ENCODE measurements around the gene BCDIN3D. TPM values are rescaled to one million over a fixed set of nuclear protein-coding genes. Genes with fewer than 3 reads are reported as not detected.

BCDIN3D gene
- polyA plus RNA-seq, 4 donors, result 7.9 to 8.5 (median 8.3) TPM

DNA sequence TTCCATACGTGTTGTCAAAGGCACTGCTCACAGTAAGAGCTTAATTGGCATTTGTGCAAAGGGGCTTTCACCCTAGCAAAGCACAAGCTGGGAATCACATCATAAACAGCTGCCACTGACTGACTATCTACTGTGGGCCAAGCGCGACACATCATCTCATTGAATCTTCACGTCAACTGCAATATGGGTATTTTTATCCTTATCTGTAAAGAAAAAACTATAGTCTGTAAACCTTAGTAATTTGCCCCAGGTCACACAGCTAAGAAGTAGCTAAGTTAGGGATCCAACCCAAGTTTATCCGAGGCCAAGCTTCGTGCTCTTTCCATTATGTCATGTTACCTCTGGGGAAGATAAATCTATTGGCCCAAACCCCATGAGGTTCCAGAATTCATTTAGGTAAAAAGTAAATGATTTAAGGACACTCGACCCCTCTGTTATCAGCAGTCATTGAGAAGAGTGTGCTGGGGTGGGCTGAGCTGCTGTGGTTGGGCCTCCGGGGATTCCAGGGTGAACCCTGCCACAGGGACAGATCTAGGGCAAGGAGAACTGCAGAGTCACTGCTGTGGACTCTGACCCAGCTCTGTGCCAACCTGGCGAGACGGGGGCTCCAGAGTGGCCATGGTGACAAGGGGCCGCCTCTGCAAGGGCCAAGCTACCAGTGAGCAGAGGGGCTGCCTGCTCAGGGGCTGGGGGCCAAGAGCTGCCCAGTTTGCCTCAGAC is 42.3 kb downstream of the BCDIN3D start:
- no peak for DNase-seq (ENCODE audit: low read depth in 4 of 4, low spot score in 3 of 4)

DNA sequence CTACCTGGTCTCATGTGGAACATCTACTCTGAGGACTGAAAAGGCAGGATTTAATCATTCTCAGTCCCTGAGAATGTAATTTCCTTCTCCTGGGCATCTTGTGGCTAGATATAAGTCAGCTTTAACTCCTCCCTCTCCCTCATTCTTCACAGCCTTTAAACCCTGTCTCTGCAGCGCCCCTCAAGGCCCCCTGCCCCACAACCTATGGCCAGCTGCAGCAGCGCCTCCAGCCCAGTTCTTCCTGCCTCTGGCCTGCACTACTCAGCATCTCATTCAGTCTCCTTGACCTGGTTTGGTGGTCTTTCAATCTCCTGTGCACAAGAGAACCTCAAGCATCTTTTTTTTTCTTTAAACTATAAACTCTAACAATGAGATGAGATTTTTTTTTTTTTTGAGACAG is 44.0 kb downstream of the BCDIN3D start:
- no peak for DNase-seq (ENCODE audit: low read depth in 4 of 4, low spot score in 3 of 4)

DNA sequence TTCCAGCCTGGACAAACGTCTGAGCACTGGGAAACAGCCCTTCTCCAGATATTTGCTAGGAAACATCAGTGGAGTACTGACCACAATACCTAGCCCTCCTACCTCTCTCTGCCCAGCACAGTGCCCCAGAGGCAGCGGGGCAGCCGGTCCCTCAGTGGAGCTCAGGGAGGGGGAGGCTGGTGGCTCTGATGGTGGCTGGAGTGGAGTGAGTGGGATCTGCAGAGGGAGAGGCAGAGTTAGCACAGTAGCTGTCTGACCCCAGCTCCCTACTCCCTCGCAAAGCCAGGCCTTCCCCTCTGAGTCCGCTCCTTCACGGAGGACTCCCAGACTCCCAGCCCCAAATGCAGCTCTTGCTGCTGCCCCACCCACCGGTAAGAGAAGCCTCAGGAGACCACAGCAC is 44.7 kb downstream of the BCDIN3D start:
- DNase-seq (ENCODE audit: low read depth in 4 of 4, low spot score in 3 of 4), result no peak

DNA sequence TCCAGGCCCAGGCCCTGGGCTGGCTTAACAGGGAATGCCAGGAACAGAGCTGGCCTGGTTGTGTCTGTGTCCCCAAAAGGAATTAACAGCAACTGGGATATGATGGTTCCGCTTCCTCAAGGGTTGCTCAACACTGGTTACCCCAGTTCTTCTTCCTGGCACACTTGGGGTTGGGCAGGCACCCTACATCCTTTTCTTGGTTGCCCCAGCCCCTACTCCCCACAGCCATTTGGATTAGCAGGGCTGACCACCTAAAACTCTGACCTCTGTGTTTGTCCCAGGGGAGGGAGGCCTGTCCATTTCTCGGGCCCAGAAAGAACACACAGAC is 45.5 kb downstream of the BCDIN3D start:
- DNase-seq (ENCODE audit: low read depth in 4 of 4, low spot score in 3 of 4), result no peak

DNA sequence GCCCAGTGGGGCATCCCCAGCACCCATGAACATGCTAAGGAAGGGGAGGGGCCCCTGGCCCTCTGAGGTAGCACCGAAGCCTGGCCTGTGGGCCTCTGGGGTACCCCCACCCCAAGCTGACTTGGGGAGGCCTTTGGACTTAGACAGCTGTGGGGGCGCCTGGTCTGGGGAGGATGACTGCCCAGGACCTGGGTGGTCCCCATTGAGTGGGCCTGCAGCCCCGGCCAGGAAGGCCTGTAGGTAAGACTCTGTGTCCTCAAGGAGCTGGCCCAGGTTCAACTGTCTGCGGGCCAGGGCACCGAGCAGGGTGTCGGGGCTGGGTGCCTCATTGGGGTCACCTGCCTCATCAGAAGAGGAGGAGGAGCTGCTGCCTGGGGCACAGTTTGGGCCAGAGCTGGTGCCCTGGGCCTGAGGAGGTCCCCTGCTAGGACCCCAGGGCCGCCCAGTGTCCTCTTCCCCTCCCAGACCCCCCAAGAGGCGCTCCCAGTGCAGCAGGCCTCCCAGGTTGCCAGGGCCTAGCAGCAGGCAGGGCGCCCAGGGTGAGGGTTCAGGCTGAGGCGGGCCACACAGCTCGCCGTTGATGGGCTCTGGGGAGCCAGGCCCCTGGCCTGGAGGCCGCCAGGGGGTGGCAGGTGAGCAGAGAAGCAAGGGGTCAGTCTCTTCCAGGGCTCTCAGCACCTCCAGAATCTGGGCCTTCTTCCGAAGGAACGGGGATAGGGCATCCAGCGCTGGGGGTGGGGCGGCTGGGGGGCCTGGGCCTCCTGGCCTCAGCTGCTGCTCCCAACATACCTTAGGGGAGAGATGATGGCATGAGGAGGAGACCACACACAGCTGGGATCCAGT is 46.1 kb downstream of the BCDIN3D start:
- no peak for DNase-seq (ENCODE audit: low read depth in 4 of 4, low spot score in 3 of 4)

DNA sequence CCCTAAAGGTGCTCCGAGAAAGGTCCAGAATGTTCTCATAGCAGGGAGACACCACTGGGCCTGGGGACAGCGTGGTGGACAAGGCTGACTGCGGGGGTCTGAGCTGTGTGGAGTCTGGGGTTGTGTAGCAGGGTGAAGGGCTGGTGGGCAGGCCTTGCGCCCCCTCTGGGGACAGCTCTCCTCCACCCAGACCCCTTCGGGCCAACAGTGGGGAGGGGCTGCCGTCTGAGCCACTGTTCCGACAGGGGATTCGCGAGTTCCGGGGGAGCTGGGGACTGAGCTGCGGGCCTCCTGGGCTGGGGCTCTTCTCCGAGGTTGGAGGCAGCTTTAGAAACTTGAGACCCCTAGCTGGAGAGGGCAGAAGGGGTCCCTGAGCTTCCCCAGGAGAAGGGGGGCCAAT is 46.8 kb downstream of the BCDIN3D start:
- no peak for DNase-seq (ENCODE audit: low read depth in 4 of 4, low spot score in 3 of 4)

DNA sequence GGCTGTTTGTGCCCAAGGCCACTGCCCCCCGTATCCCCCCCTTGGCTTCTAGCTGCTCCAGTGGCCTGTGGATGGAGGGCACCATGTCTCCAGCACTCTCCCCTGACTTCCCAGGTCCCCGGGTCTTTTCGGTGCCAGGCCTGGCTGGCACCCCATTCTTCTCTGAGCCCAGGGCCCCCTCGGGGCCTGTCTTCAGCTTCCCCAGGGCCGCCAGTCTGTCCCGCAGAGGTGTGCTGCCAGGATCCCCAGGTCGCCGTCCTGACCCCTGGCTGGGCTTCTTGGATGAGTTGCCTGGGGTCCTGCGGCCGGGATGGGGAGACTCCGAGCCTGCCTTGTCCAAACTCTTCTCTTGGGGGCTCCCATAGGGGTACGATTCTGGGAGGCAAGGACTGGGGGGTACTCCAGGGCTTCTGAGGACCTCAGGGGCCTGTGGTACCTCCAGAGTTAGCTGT is 47.2 kb downstream of the BCDIN3D start:
- DNase-seq (ENCODE audit: low read depth in 4 of 4, low spot score in 3 of 4), result no peak

DNA sequence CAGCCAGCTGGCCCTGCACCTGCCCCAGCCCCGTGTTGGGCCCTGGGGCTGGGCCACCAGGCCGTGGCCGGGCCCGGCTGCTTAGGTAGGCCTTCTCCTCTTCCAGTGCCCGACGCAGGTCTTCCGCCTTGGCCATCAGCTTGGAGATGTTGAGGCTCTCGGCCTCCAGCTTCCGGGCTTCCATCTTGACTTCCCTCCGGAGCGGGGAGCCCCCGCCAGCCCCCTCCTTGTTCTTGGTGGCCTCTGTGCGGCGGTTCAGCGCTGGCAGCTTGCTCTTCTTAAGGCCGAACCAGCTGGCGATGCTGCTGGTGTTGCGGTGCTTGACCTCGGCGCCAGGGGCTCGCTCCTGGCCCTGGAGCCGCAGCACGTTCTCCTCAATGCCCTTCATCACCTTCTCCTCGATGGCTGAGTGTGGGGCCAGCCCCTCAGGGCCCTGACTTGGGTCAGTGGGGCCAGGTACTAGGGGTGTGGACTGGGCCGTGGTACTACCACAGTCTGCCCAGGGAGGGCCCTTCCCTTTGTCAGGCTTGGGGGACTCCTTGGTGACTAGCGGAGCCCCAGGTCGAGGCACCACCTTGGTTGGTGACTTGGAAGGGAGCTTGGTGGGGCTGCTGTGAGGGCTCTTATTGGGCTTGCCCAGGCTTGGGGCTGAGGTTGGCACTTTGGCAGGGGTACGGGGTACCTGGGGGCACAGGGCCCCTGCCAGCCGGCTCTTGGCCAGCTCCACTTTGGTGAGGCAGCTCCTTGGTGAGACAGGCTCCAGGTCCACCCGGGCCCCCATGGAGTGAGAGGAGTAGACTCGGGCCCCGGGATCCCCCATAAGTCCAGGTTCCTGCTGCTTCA is 47.9 kb downstream of the BCDIN3D start:
- DNase-seq (ENCODE audit: low read depth in 4 of 4, low spot score in 3 of 4), result no peak

DNA sequence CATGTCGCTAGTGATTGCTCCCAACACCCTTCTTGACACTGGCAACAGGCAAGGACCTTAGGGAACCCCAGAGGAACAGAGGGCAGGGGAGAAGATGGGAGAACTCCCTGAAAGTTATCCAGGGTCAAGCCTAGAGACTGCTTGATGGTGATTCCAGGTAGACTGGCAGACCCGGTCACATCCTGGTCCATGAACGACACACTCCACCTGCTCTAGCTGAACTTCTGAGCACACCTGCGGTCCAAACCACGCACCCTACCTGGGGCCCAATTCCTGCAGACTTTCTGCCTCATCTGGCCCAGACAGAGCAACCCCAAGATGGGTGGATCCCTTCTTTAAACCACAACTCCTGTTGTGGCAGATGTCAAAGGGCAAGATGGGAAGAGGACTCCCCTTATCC is 48.9 kb downstream of the BCDIN3D start:
- no peak for DNase-seq (ENCODE audit: low read depth in 4 of 4, low spot score in 3 of 4)

DNA sequence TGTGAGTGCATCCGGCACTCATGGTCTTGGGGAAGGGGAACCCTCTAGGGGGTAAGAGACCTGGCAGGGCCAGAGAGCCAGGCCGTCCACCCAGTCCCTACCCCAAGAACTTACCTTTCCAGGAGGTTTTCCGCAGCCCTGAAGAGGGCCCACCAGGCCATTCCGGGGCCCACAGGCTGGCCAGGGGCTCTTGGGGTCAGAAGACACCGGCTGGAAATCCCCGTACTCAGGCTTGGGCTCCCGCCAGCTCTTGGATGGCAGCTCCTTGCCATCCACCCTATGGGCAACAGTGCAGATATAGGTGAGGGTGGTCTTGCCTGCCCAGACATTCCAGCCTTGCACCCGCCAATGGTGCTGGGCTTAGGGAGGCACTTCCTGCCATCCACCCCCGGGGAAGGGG is 49.3 kb downstream of the BCDIN3D start:
- DNase-seq (ENCODE audit: low read depth in 4 of 4, low spot score in 3 of 4), result no peak

DNA sequence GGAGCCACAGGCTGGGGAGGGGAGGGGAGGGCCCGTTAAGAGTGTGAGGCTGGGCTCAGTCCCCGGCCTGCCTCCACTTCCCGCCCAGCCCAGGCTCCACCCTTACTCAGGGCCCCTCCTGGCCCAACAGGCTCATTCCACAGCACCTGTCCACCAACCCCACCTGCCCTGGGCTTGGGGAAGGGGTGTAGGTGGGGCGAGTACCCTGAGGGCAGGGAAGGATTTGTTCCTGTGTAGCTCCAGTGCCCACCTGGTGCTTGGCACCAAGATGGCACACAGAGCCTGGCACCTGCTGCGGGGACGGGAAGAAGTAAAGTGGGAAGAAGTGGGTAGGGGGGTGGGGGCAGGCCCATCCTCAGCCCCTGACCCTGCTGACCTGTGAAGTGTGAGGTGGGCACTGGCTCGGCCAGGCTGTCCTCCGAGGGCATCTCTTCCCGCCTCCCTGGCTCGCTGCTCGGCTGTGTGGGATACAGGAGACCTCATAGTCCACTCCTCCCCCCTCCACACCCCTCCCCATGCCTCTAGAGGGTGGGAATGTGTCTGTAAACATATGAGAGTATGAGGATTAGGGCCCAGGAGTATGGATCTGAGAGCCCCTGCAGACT is 49.8 kb downstream of the BCDIN3D start:
- no peak for DNase-seq (ENCODE audit: low read depth in 4 of 4, low spot score in 3 of 4)

DNA sequence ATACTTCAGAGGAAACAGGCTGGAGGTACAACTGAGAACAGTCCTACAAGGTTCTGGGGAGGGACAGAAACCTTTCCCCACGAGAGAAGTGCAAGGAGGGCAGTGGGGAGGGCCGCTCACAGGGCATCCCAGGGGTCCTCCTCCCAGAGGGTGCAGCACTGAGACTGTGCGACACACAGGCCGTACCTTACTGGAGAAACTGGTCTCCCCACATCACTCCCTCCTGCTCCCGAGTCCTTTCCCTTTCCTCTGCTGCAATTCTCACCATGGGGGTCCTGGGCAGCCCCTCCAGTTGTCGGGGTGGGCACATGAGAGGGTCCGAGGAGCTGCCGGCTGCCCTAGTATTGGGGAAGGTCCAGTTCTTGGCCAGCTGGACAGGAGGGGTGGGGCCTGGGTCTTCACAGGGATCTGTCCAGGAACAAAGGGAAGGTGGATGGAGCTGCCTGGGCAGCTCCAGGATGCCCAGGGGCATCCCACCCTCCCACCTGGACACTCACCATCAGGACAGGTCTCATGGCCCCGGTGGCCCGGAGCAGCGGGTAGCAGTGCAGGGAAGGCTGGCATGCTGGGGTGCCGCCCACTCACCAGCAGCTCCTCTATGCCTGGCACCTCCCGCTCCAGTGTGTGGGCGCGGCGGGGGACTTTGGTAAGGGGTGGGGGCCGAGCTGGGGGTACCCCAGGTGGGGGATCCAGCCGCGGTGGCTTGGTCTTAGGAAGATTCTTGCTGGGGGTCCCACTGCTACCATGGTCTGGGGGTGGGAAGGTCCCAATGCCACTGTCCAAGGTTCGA is 50.5 kb downstream of the BCDIN3D start:
- no peak for DNase-seq (ENCODE audit: low read depth in 4 of 4, low spot score in 3 of 4)

DNA sequence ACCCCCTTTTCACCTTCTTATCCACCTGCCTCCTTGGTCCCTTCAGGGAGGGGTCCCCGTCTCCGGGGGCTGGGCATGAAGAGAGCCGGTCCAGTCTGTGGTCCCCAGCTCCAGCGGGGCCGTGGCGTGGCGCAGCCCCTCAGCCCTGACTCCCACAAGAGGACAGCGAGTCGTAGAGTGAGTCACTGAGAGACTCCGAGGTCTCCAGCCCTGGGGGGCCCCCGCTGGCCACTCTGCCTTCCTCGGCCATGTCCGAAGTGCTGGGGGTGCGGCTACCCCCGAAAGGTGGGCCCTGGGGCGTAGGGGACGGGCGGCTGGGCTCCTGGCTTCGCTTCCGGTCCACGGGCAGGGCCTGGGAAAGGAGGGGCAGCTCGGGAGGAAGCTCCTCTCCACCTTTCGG is 51.2 kb downstream of the BCDIN3D start:
- DNase-seq (ENCODE audit: low read depth in 4 of 4, low spot score in 3 of 4), result no peak

DNA sequence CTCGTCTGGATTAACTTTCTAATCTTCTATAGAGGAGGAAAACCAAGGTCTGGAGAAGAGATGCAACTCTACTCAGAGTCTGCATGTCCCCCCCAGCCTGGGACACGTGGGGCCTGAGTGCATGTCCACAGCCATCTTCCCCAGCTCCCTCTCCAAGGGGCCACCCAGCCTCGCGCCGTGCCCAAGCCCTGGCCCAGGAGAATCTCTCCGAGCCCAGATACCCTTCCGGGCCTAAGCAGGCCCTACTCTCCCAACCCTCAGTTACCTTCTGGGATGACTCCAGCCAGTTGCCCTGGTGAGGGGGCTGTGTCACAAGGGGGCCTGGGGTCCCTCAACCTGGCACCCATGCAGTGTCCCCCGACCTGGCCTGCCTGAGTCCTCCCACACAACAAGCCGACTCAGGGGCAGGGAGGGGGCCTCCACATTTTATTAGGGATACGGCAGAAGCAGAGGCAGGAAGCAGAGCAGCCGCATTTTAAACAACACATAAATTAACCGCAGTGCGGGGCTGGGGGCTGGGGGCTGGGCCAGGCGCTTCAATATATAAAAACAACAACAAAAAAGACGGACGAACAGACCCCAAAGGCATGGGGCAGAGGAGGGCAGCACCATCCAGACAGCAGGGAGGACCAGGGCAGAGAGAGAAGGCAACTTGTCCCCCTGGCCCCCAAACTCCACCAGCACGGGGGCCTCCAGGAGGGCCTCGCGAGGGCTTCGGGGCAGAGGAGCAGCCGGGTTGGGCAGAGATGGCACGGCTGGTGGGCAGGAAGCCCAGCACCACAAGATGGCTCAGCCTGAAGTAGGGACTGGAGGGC is 52.0 kb downstream of the BCDIN3D start:
- DNase-seq (ENCODE audit: low read depth in 4 of 4, low spot score in 3 of 4), result no peak

DNA sequence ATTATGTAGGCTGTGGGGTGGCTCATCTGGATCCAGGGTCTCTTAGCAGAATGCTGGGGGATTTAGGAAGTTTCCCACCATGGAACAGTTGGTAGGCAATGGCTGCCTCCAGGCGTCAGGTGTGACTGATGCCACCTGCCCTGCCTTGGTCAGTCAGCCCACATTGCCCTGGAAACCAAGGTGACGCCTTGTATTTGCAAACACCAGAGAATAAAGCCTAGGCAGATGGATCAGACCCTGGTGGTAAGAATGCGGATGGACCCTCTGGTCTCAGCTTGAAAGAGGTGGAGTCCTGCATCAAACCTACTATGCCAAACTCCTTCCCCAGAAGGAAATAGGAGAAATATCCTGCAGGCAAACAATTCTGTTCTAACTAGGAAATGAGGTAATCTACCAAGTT is 52.9 kb downstream of the BCDIN3D start:
- no peak for DNase-seq (ENCODE audit: low read depth in 4 of 4, low spot score in 3 of 4)

DNA sequence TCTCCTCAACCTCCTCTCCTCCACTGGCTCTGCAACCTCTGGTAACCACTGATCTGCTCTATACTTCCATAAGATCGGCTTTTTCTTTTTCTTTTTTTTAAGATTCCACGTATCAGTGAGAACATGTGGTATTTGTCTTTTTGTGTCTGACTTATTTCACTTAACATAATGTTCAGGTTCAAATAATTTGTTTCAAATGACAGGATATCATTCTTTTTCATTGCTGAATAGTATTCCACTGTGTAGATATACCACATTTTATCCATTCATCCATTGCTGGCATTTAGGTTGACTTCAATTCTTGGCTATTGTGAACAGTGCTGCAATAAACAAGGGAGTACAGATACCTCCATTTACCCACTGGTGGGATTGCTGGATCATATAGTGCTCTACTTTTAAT is 55.2 kb downstream of the BCDIN3D start:
- DNase-seq (ENCODE audit: low read depth in 4 of 4, low spot score in 3 of 4), result no peak
